22Rv1 (cell line): ENCODE measurements around the gene ACP3.
A peak's percentile ranks its signal among the peaks of the same experiment; 100 is the strongest.

Experiments used
- H3K27ac ChIP-seq: fragments of 450-650 bp; 2 replicates; pipeline ENCODE4 v1.5.1; 2017
- CTCF ChIP-seq: fragments of 450-650 bp; IDR thresholded peaks from 2 replicates; pipeline ENCODE4 v1.5.1; 2017; ENCODE audit warnings: mild to moderate bottlenecking
- ZFX ChIP-seq: fragments of 450-650 bp; IDR thresholded peaks from 2 replicates; pipeline ENCODE4 v1.6.1; 2017; ENCODE audit warnings: antibody characterized with exemption, borderline replicate concordance

Gene ACP3

GRCh38 chr3:132350814-132351213 is 33.6 kb downstream of the ACP3 start:
- TF ChIP-seq CTCF: no peak
- TF ChIP-seq ZFX: no peak
- H3K27ac ChIP-seq: no peak overlapping the region

GRCh38 chr3:132351222-132351806 is 34.1 kb downstream of the ACP3 start:
- TF ChIP-seq CTCF: no peak
- no peak for TF ChIP-seq ZFX
- H3K27ac ChIP-seq: no peak overlapping the region

- H3K27ac ChIP-seq: no peak overlapping the region
- TF ChIP-seq CTCF (peak; percentile 93), ZFX (no peak)
These were observed 35.4 kb downstream of the ACP3 start for GRCh38 chr3:132352556-132353143.

- no peak for TF ChIP-seq ZFX
- no peak overlapping the region for H3K27ac ChIP-seq
These were observed 37.9 kb downstream of the ACP3 start for GRCh38 chr3:132354916-132355702.

GRCh38 chr3:132356568-132356967 is 39.4 kb downstream of the ACP3 start:
- TF ChIP-seq CTCF (no peak), ZFX (no peak)
- no peak overlapping the region for H3K27ac ChIP-seq

GRCh38 chr3:132360717-132361116 is 43.5 kb downstream of the ACP3 start:
- H3K27ac ChIP-seq: no peak overlapping the region
- TF ChIP-seq ZFX (no peak), CTCF (no peak)

GRCh38 chr3:132362329-132362728 is 45.1 kb downstream of the ACP3 start:
- no peak overlapping the region for H3K27ac ChIP-seq
- no peak for TF ChIP-seq ZFX
- no peak for TF ChIP-seq CTCF
